Fibroblast of pulmonary artery (primary cell): Measurements from ENCODE around the gene MYOM1.

Experiments
- DNase-seq: peaks from one replicate; pipeline ENCODE4 v3.0.0-alpha.2; 2010; ENCODE audit warnings: low read depth
- H3K4me3 ChIP-seq: replicated peaks from 2 replicates; pipeline ENCODE4 v1.5.1; 2011; ENCODE audit warnings: low read depth, mild to moderate bottlenecking, control low read depth, low read length, moderate library complexity
- TF ChIP-seq, protein P1 (sequence below): IDR thresholded peaks from 2 replicates; pipeline ENCODE4 v1.5.1; 2011; ENCODE audit warnings: mild to moderate bottlenecking, control low read depth, low read length, inconsistent platforms; ENCODE audit errors: missing control alignments

Gene MYOM1

GRCh38 chr18:3256693-3257626 lies 37.2 kb upstream of the MYOM1 start:
- peak; percentile 55 for DNase-seq

GRCh38 chr18:3255611-3256165 lies 35.9 kb upstream of the MYOM1 start:
- no peak for DNase-seq
- no peak overlapping the region for H3K4me3 ChIP-seq
- TF ChIP-seq, protein P1, sequence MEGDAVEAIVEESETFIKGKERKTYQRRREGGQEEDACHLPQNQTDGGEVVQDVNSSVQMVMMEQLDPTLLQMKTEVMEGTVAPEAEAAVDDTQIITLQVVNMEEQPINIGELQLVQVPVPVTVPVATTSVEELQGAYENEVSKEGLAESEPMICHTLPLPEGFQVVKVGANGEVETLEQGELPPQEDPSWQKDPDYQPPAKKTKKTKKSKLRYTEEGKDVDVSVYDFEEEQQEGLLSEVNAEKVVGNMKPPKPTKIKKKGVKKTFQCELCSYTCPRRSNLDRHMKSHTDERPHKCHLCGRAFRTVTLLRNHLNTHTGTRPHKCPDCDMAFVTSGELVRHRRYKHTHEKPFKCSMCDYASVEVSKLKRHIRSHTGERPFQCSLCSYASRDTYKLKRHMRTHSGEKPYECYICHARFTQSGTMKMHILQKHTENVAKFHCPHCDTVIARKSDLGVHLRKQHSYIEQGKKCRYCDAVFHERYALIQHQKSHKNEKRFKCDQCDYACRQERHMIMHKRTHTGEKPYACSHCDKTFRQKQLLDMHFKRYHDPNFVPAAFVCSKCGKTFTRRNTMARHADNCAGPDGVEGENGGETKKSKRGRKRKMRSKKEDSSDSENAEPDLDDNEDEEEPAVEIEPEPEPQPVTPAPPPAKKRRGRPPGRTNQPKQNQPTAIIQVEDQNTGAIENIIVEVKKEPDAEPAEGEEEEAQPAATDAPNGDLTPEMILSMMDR = no peak

More at GRCh38 chr18:3256693-3257626, 37.2 kb upstream of the MYOM1 start:
- no peak overlapping the region for H3K4me3 ChIP-seq
- TF ChIP-seq, protein P1 = no peak

GRCh38 chr18:3254725-3255124 lies 35.0 kb upstream of the MYOM1 start:
- no peak for DNase-seq
- no peak overlapping the region for H3K4me3 ChIP-seq

GRCh38 chr18:3252843-3253242 lies 33.1 kb upstream of the MYOM1 start:
- DNase-seq = no peak
- TF ChIP-seq, protein P1 = no peak
- H3K4me3 ChIP-seq = no peak overlapping the region

More at GRCh38 chr18:3254725-3255124, 35.0 kb upstream of the MYOM1 start:
- TF ChIP-seq, protein P1 = no peak

- peak; percentile 44 for DNase-seq
- TF ChIP-seq, protein P1 = no peak
- peak overlapping the region; percentile 9 for H3K4me3 ChIP-seq
Observed at GRCh38 chr18:3251963-3252277, 32.2 kb upstream of the MYOM1 start.

GRCh38 chr18:3251249-3251962 lies 31.6 kb upstream of the MYOM1 start:
- peak overlapping the region; percentile 11 for H3K4me3 ChIP-seq
- peak; percentile 39 for DNase-seq
- TF ChIP-seq, protein P1 = no peak
